ENCODE data around the gene B3GALT6. TPM values are rescaled to one million over a fixed set of nuclear protein-coding genes. Genes with fewer than 3 reads are reported as not detected.

B3GALT6 gene
- total RNA-seq, 1 experiment from 2014 or later = 37.6 TPM

DNA sequence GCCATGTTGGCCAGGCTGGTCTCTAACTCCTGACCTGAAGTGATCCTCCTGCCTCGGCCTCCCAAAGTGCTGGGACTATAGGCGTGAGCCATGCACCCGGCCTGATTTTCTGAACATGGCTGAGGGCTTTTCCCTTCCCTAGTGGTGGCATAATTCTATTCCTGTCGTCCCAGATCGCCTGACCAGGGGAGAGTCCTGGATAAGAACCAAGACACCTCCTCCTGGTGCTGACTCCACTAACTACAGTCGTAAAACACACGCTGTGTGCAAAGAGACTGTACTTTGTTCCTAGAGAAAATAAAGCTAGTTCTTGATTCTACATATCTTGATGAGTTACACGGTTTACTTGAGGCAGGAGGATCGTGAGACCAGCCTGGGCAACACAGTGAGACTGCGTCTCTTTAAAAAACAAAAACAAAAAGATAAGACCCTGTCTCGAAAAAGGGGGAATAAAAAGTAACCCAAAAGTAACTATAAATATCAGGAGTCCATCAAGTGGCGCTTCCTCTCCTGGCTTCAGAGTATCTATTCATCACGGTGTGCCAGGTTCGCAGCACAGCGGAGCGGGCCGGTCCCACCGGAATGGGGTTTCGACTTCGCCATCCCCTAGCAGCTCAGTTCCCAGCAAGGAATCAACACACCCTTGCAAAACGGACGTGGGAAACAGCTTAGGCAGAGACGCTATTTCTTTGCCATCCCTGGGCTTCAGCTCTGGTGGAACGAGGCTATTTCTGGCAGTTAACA is 1.2 kb upstream of the B3GALT6 start:
- peak; percentile 48 for DNase-seq (ENCODE audit: low read depth)

- DNase-seq (ENCODE audit: low read depth) = peak; percentile 94
Measured at GRCh38 chr1:1231400-1232207, 433 bp upstream of the B3GALT6 start, which contains the start of gene SDF4. Gene SDF4, minus strand, starts transcription at chr1:1232001. Its CDS starts 3,229 bp downstream, at chr1:1228772.

DNA sequence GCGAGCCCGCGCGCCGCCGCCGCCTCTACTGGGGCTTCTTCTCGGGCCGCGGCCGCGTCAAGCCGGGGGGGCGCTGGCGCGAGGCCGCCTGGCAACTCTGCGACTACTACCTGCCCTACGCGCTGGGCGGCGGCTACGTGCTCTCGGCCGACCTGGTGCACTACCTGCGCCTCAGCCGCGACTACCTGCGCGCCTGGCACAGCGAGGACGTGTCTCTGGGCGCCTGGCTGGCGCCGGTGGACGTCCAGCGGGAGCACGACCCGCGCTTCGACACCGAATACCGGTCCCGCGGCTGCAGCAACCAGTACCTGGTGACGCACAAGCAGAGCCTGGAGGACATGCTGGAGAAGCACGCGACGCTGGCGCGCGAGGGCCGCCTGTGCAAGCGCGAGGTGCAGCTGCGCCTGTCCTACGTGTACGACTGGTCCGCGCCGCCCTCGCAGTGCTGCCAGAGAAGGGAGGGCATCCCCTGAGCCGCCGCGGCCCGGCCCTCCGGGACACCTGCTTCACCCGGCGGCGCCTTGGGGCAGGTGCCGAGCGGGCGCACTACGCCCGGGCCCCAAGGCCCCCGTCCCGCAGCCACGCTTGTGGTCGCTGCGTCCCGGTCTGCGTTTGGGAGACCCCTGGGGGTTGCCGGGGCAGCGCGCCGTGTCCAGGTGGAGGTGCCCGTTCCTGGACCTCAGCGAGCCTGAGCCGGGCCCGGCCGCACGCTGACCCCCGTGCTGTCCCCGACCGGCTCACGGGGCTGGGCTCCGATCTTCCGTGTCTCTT is 944 bp downstream of the B3GALT6 start:
- no peak for DNase-seq (ENCODE audit: low read depth)

DNA sequence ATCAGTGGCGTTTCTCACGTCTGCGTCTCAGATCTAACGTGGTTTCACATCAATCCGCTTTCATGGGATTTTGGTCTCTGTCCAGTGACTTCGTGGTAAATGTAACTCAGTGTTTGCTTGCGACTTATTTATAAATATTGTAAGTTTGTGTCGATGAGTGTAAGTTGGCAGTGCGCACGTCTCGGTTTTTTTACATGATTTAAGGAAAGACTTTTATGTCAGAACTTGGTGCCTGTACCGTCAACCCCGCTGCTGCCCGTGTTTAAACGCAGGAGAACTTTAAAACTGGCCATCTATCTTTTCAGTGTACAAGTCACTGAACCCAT is 1.5 kb downstream of the B3GALT6 start:
- DNase-seq (ENCODE audit: low read depth) = no peak

DNA sequence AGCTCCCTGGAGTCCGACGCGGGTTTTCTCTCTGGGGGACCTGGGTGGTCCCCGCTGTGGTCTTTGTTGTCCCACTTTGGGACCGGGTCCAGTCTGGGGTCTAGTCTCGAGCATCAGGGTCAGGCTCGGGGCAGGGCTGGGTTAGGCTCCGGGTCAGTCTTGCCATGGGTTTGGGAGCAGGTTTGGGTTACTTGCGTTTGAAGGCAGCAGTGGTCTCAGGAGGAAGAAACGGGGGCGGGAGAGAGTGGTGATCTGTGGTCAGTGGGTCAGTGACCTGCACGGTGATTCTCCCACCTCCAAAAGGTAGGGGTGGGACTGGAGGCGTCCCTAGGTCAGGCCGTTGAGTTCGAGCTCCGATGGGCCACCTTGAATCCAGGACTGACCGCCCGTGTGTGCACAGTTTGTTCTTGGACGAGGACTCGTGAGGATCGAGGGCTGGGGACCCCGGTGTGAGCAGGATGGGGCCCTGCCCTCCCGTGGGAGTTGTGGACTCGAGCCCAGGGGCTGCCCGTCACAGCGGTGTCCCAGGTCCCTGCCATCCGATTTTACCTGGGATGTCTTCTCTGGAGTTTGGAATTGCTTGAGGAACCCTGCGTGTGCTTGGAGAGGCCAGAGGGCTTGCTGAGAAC is 2.3 kb downstream of the B3GALT6 start:
- no peak for DNase-seq (ENCODE audit: low read depth)

GRCh38 chr1:1235016-1235744 is 3.1 kb downstream of the B3GALT6 start:
- no peak for DNase-seq (ENCODE audit: low read depth)

- no peak for DNase-seq (ENCODE audit: low read depth)
Measured at GRCh38 chr1:1236176-1236763, 4.2 kb downstream of the B3GALT6 start.

- no peak for DNase-seq (ENCODE audit: low read depth)
Measured at GRCh38 chr1:1236945-1237873, 5.2 kb downstream of the B3GALT6 start.

- DNase-seq (ENCODE audit: low read depth) = peak; percentile 42
Measured at GRCh38 chr1:1237874-1238701, 6.1 kb downstream of the B3GALT6 start.

- no peak for DNase-seq (ENCODE audit: low read depth)
Measured at GRCh38 chr1:1238702-1239178, 6.7 kb downstream of the B3GALT6 start.

DNA sequence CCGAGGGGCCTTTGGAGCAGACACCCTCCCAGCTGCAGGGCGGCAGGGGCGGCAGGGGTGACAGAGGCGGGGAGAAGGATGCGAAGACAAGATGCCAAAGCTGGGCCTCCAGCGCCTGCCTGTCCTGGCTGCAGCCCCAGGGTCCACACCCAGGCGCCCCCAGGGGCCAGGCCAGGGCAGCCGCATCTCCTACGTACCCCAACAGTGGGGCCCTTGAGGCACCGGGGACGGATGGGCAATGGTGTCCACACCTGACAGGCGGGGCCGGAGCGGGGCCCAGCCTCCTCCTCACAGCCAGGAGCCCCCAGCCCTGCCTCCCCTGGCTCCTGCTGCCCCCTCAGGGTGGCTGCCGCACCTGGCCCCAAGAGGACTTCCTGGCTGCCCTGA is 7.2 kb downstream of the B3GALT6 start:
- no peak for DNase-seq (ENCODE audit: low read depth)

- no peak for DNase-seq (ENCODE audit: low read depth)
Measured at GRCh38 chr1:1239614-1240347, 7.7 kb downstream of the B3GALT6 start.

- no peak for DNase-seq (ENCODE audit: low read depth)
Measured at GRCh38 chr1:1240348-1240732, 8.3 kb downstream of the B3GALT6 start.

GRCh38 chr1:1240822-1241587 is 9.0 kb downstream of the B3GALT6 start:
- DNase-seq (ENCODE audit: low read depth) = no peak

DNA sequence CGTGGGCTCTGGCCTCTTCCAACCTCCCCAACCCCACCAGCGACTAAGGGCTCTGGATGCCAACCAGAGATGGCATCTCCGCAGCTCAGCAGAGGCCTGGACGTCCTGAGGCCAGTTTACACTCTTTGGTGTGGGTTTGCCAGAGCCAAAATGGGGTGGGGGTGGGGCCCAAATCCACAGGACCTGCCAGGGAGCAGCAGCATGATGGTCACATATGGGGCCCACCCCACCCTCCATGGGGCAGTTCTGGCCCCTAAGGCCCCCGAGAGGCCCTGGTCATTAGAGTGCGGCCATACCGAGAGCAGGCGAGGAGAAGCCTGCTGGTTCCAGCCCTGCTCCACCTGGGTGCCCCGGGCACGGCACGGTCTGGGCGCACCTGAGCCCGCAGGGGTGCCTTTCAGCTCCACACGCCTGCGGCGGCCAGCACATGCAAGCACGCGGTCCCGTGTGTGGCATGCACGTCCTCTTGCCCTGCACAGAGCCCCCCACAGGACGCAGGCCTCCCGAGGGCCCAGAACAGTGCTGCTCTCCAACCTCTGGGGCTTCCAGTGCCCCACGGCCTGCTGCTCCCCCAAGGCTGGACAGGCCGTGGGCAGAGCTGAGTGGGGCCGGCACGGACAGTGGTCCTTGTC is 9.7 kb downstream of the B3GALT6 start:
- DNase-seq (ENCODE audit: low read depth) = no peak
